H1 (cell line): Measurements from ENCODE around the gene PTDSS2. TPM values are rescaled to one million over a fixed set of nuclear protein-coding genes. Genes with fewer than 3 reads are reported as not detected.

ENCODE experiments used
- CTCF ChIA-PET: fragments of 300-600 bp; sonication (Branson Sonifier 250); formaldehyde crosslinking; loops from one replicate; lab custom pipeline; 2021; ENCODE audit not compliant: partially characterized antibody; lab: Charles Lee
- POLR2A ChIA-PET: fragments of 300-600 bp; sonication (Branson Sonifier 250); formaldehyde crosslinking; loops from one replicate; lab custom pipeline; 2021; ENCODE audit warnings: inconsistent platforms; ENCODE audit not compliant: partially characterized antibody; lab: Charles Lee
- DNase-seq, 2 experiments: peaks; one replicate each; pipeline versions ENCODE4 v3.0.0 to v3.0.0-alpha.2; 2010 to 2022; ENCODE audit warnings: low spot score in 2 of 2, low read depth in 1 of 2, mixed read lengths in 1 of 2
- FAIRE-seq: peaks from 2 replicates; lab custom pipeline; 2011; peaks lifted over from hg19 to GRCh38; lab: Jason Lieb, UNC
- H2AFZ ChIP-seq: 2 replicates; pipeline ENCODE4 v1.8.1; 2012; ENCODE audit warnings: low read length, inconsistent platforms
- H2AK5ac ChIP-seq: 2 replicates; pipeline ENCODE4 v1.6.1; 2013; ENCODE audit warnings: low read depth, low read length
- H2BK120ac ChIP-seq: replicated peaks from 2 replicates; pipeline ENCODE3; 2013; ENCODE audit warnings: low read depth, low read length, inconsistent platforms
- H2BK12ac ChIP-seq: 2 replicates; pipeline ENCODE4 v1.6.1; 2013; ENCODE audit warnings: low read depth, low read length
- H2BK15ac ChIP-seq: 2 replicates; pipeline ENCODE4 v1.6.1; 2013; ENCODE audit warnings: low read length
- H2BK20ac ChIP-seq: 2 replicates; pipeline ENCODE4 v1.6.1; 2013; ENCODE audit warnings: low read length
- H2BK5ac ChIP-seq: 2 replicates; pipeline ENCODE4 v1.6.1; 2013; ENCODE audit warnings: low read depth, low read length
- H3K14ac ChIP-seq: 2 replicates; pipeline ENCODE4 v1.6.1; 2013; ENCODE audit warnings: inconsistent platforms; ENCODE audit not compliant: insufficient read length
- H3K18ac ChIP-seq: 2 replicates; pipeline ENCODE4 v1.6.1; 2013; ENCODE audit warnings: low read length; ENCODE audit errors: extremely low read depth
- H3K23ac ChIP-seq: 2 replicates; pipeline ENCODE4 v1.6.1; 2013; ENCODE audit warnings: inconsistent platforms; ENCODE audit not compliant: insufficient read length
- H3K23me2 ChIP-seq: 2 replicates; pipeline ENCODE4 v1.6.1; 2013; ENCODE audit warnings: low read depth, low read length
- H3K27ac ChIP-seq: 2 replicates; pipeline ENCODE4 v1.6.1; 2011; ENCODE audit warnings: low read depth, low read length, inconsistent platforms
- H3K27me3 ChIP-seq, 4 experiments: replicated peaks in 1 of 4; 1 replicate in 1 of 4; 2 replicates in 3 of 4; pipeline versions ENCODE4 v1.6.1 to v1.8.1; 2011 to 2013; ENCODE audit warnings: low read length in 3 of 4, mild to moderate bottlenecking in 3 of 4, inconsistent platforms in 2 of 4, mixed read lengths in 2 of 4, moderate library complexity in 1 of 4; ENCODE audit not compliant: control insufficient read depth in 3 of 4, insufficient read depth in 3 of 4; ENCODE audit errors: extremely low read depth in 1 of 4
- H3K36me3 ChIP-seq, 4 experiments: 2 replicates each; pipeline versions ENCODE4 v1.6.1 to v1.8.1; 2011 to 2013; ENCODE audit warnings: mild to moderate bottlenecking in 4 of 4, low read length in 3 of 4, moderate library complexity in 2 of 4, control low read depth in 1 of 4, inconsistent platforms in 1 of 4; ENCODE audit not compliant: insufficient read depth in 4 of 4, control insufficient read depth in 2 of 4
- H3K4ac ChIP-seq: replicated peaks from 2 replicates; pipeline ENCODE3; 2013; ENCODE audit warnings: low read length, low read depth, mixed read lengths, inconsistent platforms; ENCODE audit not compliant: insufficient read length
- H3K4me1 ChIP-seq, 4 experiments: replicated peaks in 1 of 4; 1 replicate in 1 of 4; 2 replicates in 3 of 4; pipeline versions ENCODE4 v1.6.1 to v1.8.1; 2011 to 2013; ENCODE audit warnings: low read length in 3 of 4, inconsistent platforms in 2 of 4, mixed read lengths in 1 of 4; ENCODE audit not compliant: insufficient read depth in 4 of 4, control insufficient read depth in 3 of 4
- H3K4me2 ChIP-seq, 2 experiments: 2 replicates each; pipeline versions ENCODE4 v1.6.1 to v1.8.1; 2011 to 2013; ENCODE audit warnings: low read depth in 2 of 2, low read length in 2 of 2, control low read depth in 1 of 2, inconsistent platforms in 1 of 2, mild to moderate bottlenecking in 1 of 2; ENCODE audit not compliant: insufficient read depth in 1 of 2
- H3K4me3 ChIP-seq, 4 experiments: fragments of 200-600, 300-600 bp in 1 of 4; sonication (generic), shearing (Covaris generic), sonication (Bioruptor Twin) in 1 of 4; 2 replicates each; pipeline versions ENCODE4 v1.5.1 to v1.8.1; 2011 to 2016; ENCODE audit warnings: low read length in 4 of 4, low read depth in 3 of 4, control low read depth in 2 of 4, inconsistent platforms in 2 of 4, mild to moderate bottlenecking in 2 of 4, mixed read lengths in 1 of 4, moderate library complexity in 1 of 4; ENCODE audit not compliant: insufficient read depth in 2 of 4; ENCODE audit errors: extremely low read depth in 1 of 4
- H3K56ac ChIP-seq: replicated peaks from 2 replicates; pipeline ENCODE3; 2013; ENCODE audit warnings: low read depth, mild to moderate bottlenecking, mixed read lengths, low read length, inconsistent platforms; ENCODE audit not compliant: insufficient read length
- H3K79me1 ChIP-seq: 2 replicates; pipeline ENCODE4 v1.6.1; 2013; ENCODE audit warnings: low read depth, low read length, control low read depth
- H3K79me2 ChIP-seq, 2 experiments: 2 replicates each; pipeline versions ENCODE4 v1.6.1 to v1.8.1; 2012 to 2013; ENCODE audit warnings: low read length in 2 of 2, mild to moderate bottlenecking in 2 of 2, inconsistent platforms in 1 of 2; ENCODE audit not compliant: insufficient read depth in 2 of 2, control insufficient read depth in 1 of 2
- H3K9ac ChIP-seq, 4 experiments: replicated peaks in 1 of 4; 1 replicate in 1 of 4; 2 replicates in 3 of 4; pipeline versions ENCODE4 v1.6.1 to v1.8.1; 2011 to 2013; ENCODE audit warnings: low read depth in 3 of 4, low read length in 3 of 4, control low read depth in 2 of 4, mild to moderate bottlenecking in 2 of 4, moderate library complexity in 2 of 4, inconsistent platforms in 1 of 4; ENCODE audit errors: extremely low read depth in 1 of 4
- H3K9me3 ChIP-seq, 2 experiments: 2 replicates each; pipeline versions ENCODE4 v1.6.1 to v1.8.1; 2012 to 2013; ENCODE audit warnings: mild to moderate bottlenecking in 2 of 2, moderate library complexity in 2 of 2, control low read depth in 1 of 2, inconsistent platforms in 1 of 2, low read depth in 1 of 2, low read length in 1 of 2, mixed read lengths in 1 of 2; ENCODE audit not compliant: insufficient read depth in 2 of 2
- H4K20me1 ChIP-seq, 2 experiments: replicated peaks in 1 of 2; 2 replicates each; pipeline versions ENCODE3 to v1.8.1; 2011 to 2013; ENCODE audit warnings: inconsistent platforms in 2 of 2, low read length in 2 of 2, mild to moderate bottlenecking in 1 of 2; ENCODE audit not compliant: insufficient read depth in 2 of 2, control insufficient read depth in 1 of 2
- H4K5ac ChIP-seq: 2 replicates; pipeline ENCODE4 v1.6.1; 2013; ENCODE audit warnings: low read length, low read depth, mixed read lengths, inconsistent platforms; ENCODE audit not compliant: insufficient read length
- H4K8ac ChIP-seq: 2 replicates; pipeline ENCODE4 v1.8.0; 2013; ENCODE audit warnings: mild to moderate bottlenecking, moderate library complexity, low read length, inconsistent platforms; ENCODE audit not compliant: insufficient read depth; ENCODE audit errors: extremely low read depth
- H4K91ac ChIP-seq: replicated peaks from 2 replicates; pipeline ENCODE3; 2013; ENCODE audit warnings: low read length, mixed read lengths, inconsistent platforms; ENCODE audit not compliant: insufficient read length
- CEBPB ChIP-seq: IDR thresholded peaks from 2 replicates; pipeline ENCODE4 v1.6.1; 2012; ENCODE audit warnings: low read depth, low read length
- CTBP2 ChIP-seq: IDR thresholded peaks from 2 replicates; pipeline ENCODE4 v1.7.0; 2011; ENCODE audit warnings: borderline replicate concordance, mild to moderate bottlenecking, moderate library complexity, mixed read lengths, low read length; ENCODE audit not compliant: insufficient read depth, insufficient read length
- HDAC2 ChIP-seq, 2 experiments: fragments of 300-600 bp in 1 of 2; sonication (generic) in 1 of 2; IDR thresholded peaks; 2 replicates each; pipeline ENCODE4 v1.6.1; 2011 to 2012; ENCODE audit warnings: low read depth in 2 of 2, low read length in 2 of 2, mild to moderate bottlenecking in 2 of 2, moderate library complexity in 2 of 2, borderline replicate concordance in 1 of 2, inconsistent platforms in 1 of 2
- KDM5A ChIP-seq: fragments of 200-600 bp; IDR thresholded peaks from 2 replicates; pipeline ENCODE4 v1.7.1; 2012; ENCODE audit warnings: mild to moderate bottlenecking, low read length, inconsistent platforms, mixed read lengths
- POLR2AphosphoS5 ChIP-seq: IDR thresholded peaks from 2 replicates; pipeline ENCODE4 v1.6.1; 2011; ENCODE audit warnings: low read depth, low read length
- SP2 ChIP-seq: IDR thresholded peaks from 2 replicates; pipeline ENCODE4 v1.6.1; 2012; ENCODE audit warnings: mild to moderate bottlenecking, low read length, inconsistent platforms
- SP4 ChIP-seq: IDR thresholded peaks from 2 replicates; pipeline ENCODE4 v1.6.1; 2012; ENCODE audit warnings: low read length, inconsistent platforms
- SUZ12 ChIP-seq: fragments of 200-600 bp; sonication (generic); IDR thresholded peaks from 2 replicates; pipeline ENCODE4 v1.6.1; 2012; ENCODE audit warnings: mild to moderate bottlenecking, inconsistent platforms, low read length, moderate library complexity, mixed read lengths
- TAF1 ChIP-seq: IDR thresholded peaks from 2 replicates; pipeline ENCODE4 v1.6.1; 2011; ENCODE audit warnings: mild to moderate bottlenecking, low read depth, low read length
- TAF7 ChIP-seq: optimal IDR thresholded peaks from 2 replicates; pipeline ENCODE3; 2011; ENCODE audit warnings: low read depth, mild to moderate bottlenecking, inconsistent platforms, low read length, moderate library complexity, borderline replicate concordance
- YY1 ChIP-seq: IDR thresholded peaks from 2 replicates; pipeline ENCODE4 v1.6.1; 2011; ENCODE audit warnings: low read depth, mild to moderate bottlenecking, low read length
- WGBS, 2 experiments: shearing (Covaris generic) in 1 of 2; methylation state at CpG; one replicate each; pipeline versions ENCODE4 v1.1.6 to v1.1.7; 2013 to 2015; ENCODE audit warnings: low lambda C conversion rate in 2 of 2, mixed read lengths in 2 of 2, inconsistent platforms in 1 of 2, low coverage in 1 of 2, missing lambda C conversion rate in 1 of 2; ENCODE audit not compliant: insufficient replicate concordance in 2 of 2, insufficient coverage in 1 of 2, insufficient read length in 1 of 2; ENCODE audit errors: extremely low coverage in 1 of 2, missing lambda C conversion rate in 1 of 2; 5-methylcytosine and 5-hydroxymethylcytosine counted together
- polyA plus RNA-seq, 7 experiments: library from polyadenylated mRNA; depleted of rRNA in 3 of 7; stranded (reverse) in 5 of 7; unstranded in 2 of 7; fragments of >200 nt in 5 of 7; fragments of 200-250 nt in 2 of 7; gene quantifications; 1 replicate in 5 of 7; 2 replicates in 1 of 7; 4 replicates in 1 of 7; pipeline versions ENCODE4 v1.2.1 to v1.2.3, GENCODE V29; 2011 to 2013; ENCODE audit warnings: missing spikeins in 2 of 7, mixed read lengths in 2 of 7
- total RNA-seq: library from RNA; stranded (reverse); fragmentation: NEBNext Ultra II Directional; extraction: Animal tissue kit (Norgen Biotek cat#: 25700); gene quantifications from 2 replicates; pipeline ENCODE4 v1.2.1, GENCODE V29; 2021

The PTDSS2 gene
- total and polyA plus RNA-seq, 2 of the 8 experiments (the other 6 are each of a cell fraction or from before 2014, with no cell fraction given): 48.7 to 68.2 TPM

GRCh38 chr11:498297-499181 lies 48.5 kb downstream of the PTDSS2 start:
- Histone ChIP-seq H3K56ac (no peak overlapping the region), H3K27ac (no peak overlapping the region), H3K4me1 (no peaks in the 10 kb centered on the region), H4K91ac (no peak overlapping the region), H3K18ac (no peak overlapping the region), H2BK20ac (no peak overlapping the region), H3K4me3 (no peak overlapping the region), H3K23ac (no peak overlapping the region), H3K14ac (no peak overlapping the region), H2AK5ac (no peak overlapping the region), H3K9me3 (peaks cover 11 to 19% of the 10 kb centered on the region in 2 experiments; a peak in 3 of 4 replicates), H3K79me2 (no peaks in the 10 kb centered on the region), H3K4ac (no peak overlapping the region), H2BK5ac (no peak overlapping the region), H3K23me2 (no peaks in the 10 kb centered on the region), H2BK120ac (no peak overlapping the region), H2BK15ac (no peak overlapping the region), H2AFZ (no peak overlapping the region), H4K5ac (no peak overlapping the region), H4K20me1 (peaks cover 4 to 12% of the 10 kb centered on the region in 2 experiments), H3K9ac (no peak overlapping the region), H4K8ac (no peak overlapping the region), H2BK12ac (no peak overlapping the region), H3K4me2 (no peak overlapping the region), H3K27me3 (no peaks in the 10 kb centered on the region), H3K36me3 (peaks cover 17 to 50% (median 33%) of the 10 kb centered on the region in 4 experiments; a peak in 7 of 8 replicates), H3K79me1 (no peaks in the 10 kb centered on the region; the same call in none of the 2 replicates)
- POLR2A ChIA-PET: interaction anchor here (0.7 to 1.6 kb wide), 12 partner anchors 8 to 278 kb away, joined by 3 to 7 read pairs (median 3); partner anchors contain the start of genes GATD1 and HRAS
- 94% methylated on average over 26 of the region's 39 CpGs; no CpG with 5 or more reads in 1 of the 2 experiments for WGBS, 2 experiments
- CTCF ChIA-PET: interaction anchor here (0.7 to 1.3 kb wide), 8 partner anchors 19 to 248 kb away, joined by 3 to 8 read pairs (median 3); no protein-coding TSS in a partner anchor
- no peak for FAIRE-seq
- DNase-seq: no peak
- TF ChIP-seq SP2 (no peak), POLR2AphosphoS5 (no peak), SUZ12 (no peak), HDAC2 (IDR thresholded peaks at IDR 0.05; ENCODE audit: borderline replicate concordance in 1 of 2, low read depth in 2 of 2, low read length in 2 of 2) (no peak), TAF7 (no peak), CEBPB (no peak), SP4 (no peak), TAF1 (no peak), KDM5A (no peak), CTBP2 (no peak), YY1 (no peak)
